Stimulated activated CD8-positive, alpha-beta memory T cell treated with anti-CD3 and anti-CD28 coated beads, Interleukin-2, amount 100 ng/mL, for 48 hours (primary cell): ENCODE data around the gene TEAD1.
"Not testable (repeated sequence)": the region's sequence is repeated elsewhere in the genome, so short reads cannot be mapped to it uniquely, and the experiment has no call there.

ENCODE experiments used
- DNase-seq, 2 donors: peaks; one replicate each; pipeline ENCODE4 v3.0.0-alpha.2; 2020; ENCODE audit warnings: low read depth in 2 of 2

The TEAD1 gene

GRCh38 chr11:12737024-12737423 lies 62.8 kb downstream of the TEAD1 start:
- no peak for DNase-seq

- no peak for DNase-seq
These were observed 67.5 kb downstream of the TEAD1 start for GRCh38 chr11:12741671-12742216.

- no peak for DNase-seq
These were observed 69.7 kb downstream of the TEAD1 start for GRCh38 chr11:12743834-12744449.

DNA sequence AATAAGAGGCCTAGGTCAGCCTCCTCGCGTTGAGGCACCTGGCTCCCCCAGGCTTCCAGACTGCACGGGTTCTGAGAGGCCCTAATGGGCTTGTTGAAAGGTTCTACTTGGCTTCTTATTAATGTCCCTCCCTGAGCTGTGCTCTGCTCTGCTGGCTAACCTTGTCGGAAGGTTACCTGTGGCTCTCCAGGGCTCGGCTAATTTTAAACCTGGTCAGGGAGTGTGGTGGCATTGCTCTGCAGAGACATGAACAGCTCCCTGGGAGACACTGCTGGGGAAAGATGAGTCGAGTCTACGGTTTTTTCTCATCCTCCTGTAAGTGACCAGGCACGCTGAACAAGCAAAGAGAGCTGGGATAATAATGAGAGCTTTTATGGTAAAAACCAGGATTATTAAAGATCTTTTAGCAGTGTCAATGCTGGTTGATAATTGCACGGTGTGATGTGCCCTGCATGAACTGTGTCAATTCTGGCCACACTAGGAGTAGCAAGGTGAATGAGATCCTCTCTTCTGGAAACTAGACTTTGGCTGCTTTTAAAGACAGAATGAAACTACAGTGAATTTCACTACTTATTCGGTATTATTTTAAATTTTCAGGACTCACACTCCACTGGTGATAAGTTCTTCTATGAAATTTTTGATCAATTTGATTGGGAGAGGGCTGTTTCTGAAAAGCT lies 70.7 kb downstream of the TEAD1 start:
- DNase-seq = no peak

GRCh38 chr11:12745787-12746186 lies 71.6 kb downstream of the TEAD1 start:
- no peak for DNase-seq

GRCh38 chr11:12746593-12747097 lies 72.4 kb downstream of the TEAD1 start:
- DNase-seq = no peak

GRCh38 chr11:12748561-12748960 lies 74.3 kb downstream of the TEAD1 start:
- DNase-seq = no peak

- DNase-seq = no peak
These were observed 75.2 kb downstream of the TEAD1 start for GRCh38 chr11:12749442-12749841.

DNA sequence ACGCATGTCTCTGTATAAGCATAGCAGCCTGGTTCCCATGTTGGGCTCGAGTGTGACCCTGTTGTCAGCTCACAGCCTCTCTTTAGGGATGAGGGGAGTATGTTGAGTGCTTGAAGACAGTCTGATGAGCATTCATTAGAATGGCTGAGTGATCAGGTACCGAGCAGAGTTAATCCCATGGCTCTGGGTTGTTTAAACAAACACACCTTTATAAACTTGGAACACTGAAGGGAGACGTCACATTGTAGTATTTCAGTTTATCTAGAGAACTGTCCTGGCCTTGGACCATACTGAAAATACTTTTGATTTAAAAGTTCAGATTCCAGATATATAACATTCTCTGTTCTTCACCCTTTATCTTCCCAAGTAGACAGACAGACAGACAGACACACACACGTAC lies 76.0 kb downstream of the TEAD1 start:
- no peak for DNase-seq

- no peak for DNase-seq
These were observed 78.8 kb downstream of the TEAD1 start for GRCh38 chr11:12752868-12753524.

DNA sequence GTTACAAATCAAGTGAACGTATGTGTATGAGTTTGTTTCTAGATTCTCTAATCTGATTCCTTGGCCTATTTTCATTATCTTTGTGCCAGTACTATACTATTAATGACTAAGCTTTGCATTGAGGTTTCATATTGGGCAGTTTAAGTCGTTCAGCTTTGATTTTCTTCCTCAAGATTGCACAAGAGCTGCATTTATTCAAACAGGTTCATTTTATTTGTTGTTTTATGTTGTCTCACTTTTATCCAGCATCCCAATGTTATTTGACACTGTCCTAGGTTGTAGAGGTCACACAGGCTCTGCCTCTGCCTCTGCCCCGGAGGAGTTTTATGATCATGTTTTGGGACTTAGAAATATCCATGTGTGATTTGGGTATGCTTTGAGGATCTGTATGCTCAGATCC lies 79.8 kb downstream of the TEAD1 start:
- no peak for DNase-seq

- no peak for DNase-seq
These were observed 80.5 kb downstream of the TEAD1 start for GRCh38 chr11:12754582-12755234.

GRCh38 chr11:12755510-12756453 lies 81.6 kb downstream of the TEAD1 start:
- DNase-seq = no peak

DNA sequence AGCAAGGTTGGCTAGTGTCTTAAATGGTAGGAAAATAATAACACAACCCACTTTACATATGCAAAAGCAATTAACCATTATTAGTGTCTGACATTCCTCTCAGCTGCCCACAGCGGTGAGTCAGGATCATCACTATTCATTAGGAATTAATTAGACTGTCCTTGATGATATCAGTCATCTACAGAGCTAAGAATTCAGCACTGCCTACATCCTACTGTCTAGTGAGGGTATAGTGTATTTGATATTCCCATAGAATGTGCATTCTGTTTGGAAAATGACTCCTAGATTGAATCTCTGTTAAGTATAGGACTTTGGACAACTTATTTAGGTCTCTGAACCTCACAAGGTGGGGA lies 82.2 kb downstream of the TEAD1 start:
- no peak for DNase-seq

- no peak for DNase-seq
These were observed 82.6 kb downstream of the TEAD1 start for GRCh38 chr11:12756867-12757266.

DNA sequence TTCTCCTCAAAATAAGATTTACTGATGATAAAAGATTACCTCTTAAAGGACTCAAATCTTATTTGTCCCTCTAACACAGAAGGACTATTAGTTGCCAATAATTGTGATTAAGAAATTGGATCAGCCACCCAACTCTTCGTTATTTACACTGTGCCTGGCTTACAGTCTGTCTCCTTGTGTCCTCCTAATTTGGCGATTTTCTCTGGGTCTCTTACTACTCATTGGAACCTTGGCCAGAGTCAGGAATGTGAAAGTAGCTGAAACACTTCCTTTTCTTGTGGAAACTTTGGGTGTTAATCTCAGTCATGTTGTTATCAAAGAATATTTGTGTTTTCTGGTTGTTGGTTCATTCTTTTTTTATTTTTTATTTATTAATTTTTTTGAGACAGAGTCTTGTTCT lies 83.2 kb downstream of the TEAD1 start:
- DNase-seq = no peak

DNA sequence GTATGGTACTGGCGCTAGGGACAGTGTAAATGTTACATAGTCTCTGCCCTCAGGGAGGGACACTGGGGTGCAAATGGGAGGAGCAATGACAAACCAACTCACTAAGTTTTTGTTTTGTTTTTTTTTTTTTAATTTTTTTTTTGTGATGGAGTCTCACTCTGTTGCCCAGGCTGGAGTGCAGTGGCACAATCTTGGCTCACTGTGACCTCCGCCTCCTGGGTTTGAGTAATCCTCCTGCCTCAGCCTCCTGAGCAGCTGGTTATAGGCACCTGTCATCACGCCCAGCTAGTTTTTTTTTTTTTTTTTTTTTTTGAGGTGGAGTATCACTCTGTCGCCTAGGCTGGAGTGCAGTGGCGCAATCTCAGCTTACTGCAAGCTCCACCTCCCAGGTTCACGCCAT lies 83.9 kb downstream of the TEAD1 start:
- not testable (repeated sequence) for DNase-seq

GRCh38 chr11:12761029-12761428 lies 86.8 kb downstream of the TEAD1 start:
- no peak for DNase-seq

DNA sequence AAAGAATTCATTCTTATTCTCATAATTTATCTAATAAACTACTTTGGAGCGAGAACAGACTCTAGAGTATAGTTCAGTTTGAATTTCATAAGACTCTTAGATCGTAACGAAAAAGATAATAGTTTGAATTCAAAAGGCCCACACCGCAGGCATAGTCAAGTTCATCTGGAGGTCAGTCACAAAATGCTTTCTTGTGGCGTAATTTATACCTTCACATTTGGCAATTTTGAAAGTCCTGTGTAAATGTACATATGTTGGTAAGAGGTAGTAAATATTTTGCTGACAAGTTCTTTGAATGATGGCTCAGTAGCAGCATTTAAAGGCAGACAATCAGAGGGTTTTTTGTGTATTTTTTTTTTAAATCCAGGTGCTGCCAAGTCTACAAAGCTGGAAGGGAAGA lies 88.1 kb downstream of the TEAD1 start:
- no peak for DNase-seq

DNA sequence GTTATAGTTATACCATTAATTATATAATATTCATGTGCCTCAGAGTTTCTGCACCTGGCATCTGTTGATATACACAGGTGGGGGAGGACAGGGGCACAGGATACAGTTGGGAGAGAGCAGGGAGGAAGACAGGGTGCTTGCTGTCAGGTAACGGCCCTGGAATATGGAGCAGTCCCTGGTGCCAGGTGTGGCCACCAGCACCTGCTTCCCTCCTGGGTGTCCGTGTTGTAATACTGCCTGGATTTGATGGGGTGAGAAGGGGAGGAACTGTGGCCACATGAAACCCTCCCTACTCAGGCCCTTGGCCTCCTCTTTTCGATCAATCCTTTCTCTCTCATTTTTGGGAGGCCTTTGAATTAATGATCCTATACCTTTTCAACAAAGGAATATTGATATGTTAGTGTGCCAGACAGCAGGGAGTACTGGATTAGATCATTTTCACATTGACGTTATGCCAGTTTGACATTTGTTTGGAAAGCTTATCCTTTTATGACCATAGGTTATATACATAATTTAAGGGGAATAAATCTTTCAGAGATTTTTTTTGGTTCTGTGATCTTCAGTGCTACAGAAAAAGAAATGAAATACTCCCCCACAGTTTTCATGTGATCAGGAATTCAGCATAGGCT lies 88.6 kb downstream of the TEAD1 start:
- DNase-seq = no peak
